Stimulated activated CD4-positive, alpha-beta T cell treated with anti-CD3 and anti-CD28 coated beads, Interleukin-12 subunit alpha, Interleukin-12 subunit beta, amount 100 ng/mL, for 24 hours (primary cell): ENCODE measurements around the gene VAMP8.
"Not testable (repeated sequence)": the region's sequence is repeated elsewhere in the genome, so short reads cannot be mapped to it uniquely, and the experiment has no call there.

Experiments
- DNase-seq, 2 experiments: peaks; one replicate each; pipeline ENCODE4 v3.0.0-alpha.2; 2020; ENCODE audit warnings: low read depth in 2 of 2

Gene VAMP8

DNA sequence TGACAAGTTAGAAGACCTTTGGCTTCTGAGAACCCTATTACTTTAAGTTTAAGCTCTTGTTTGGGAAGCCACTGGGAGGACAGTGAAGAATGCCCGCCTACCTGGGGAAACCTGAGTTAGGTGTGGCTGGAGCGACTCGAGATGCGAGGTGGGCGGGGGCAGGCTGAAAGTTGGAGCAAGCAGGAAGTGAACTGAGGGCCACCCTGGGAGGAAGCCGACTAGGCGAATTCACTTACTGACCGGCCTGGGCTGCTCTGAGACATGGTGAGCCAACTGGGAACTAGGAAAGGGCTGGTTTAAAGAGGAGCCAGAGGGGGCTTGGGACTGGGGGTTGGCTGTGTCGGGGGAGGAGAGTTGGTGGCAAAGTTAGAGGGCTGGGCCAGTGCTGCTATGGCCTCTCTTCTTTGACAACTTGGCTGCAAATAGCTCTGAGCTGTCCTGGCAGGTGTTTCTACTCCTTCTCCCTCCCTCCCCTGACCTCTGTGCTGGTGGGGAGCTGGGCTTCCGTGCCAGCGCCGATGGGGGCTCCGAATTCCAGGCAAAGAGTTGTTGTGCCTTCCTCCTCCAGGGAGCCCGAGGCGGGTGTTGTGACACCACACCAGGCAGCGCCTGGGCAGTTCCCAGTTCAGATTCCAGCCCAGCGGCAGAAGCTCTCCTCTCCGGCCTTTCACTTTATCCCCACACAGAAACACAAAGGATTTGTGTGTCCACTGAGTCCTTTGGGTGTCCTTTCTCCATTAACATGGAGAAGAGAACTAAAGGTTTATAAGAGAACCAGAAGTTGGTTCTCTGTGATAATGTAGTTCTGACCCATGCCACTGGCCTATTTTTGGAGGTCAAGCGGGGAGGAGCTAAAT lies at the start of gene VAMP8:
VAMP8 (plus strand) TSS at position 201 of the 857 bp plus-strand sequence; CDS start at position 262, 61 bp downstream.
- peak; percentile 29 to 63 for DNase-seq

DNA sequence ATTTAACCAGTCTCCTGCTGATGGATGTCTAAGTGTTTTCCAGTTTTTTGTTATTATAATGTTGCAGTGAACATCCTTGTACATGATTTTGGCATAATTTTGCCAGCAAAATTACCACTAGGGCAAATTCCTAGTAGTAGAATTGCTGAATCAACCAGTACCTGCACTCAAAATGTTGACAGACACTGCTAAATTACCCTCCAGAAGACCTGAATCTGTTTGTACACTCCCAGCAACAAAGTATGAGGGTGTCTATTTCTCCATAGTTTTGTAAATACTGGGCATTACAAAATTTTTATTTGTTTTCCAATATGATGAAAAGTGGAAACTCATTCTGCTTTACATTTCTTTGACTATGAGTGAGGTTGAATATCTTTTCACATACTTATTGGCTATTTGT lies 49.6 kb upstream of the VAMP8 start:
- DNase-seq: no peak

DNA sequence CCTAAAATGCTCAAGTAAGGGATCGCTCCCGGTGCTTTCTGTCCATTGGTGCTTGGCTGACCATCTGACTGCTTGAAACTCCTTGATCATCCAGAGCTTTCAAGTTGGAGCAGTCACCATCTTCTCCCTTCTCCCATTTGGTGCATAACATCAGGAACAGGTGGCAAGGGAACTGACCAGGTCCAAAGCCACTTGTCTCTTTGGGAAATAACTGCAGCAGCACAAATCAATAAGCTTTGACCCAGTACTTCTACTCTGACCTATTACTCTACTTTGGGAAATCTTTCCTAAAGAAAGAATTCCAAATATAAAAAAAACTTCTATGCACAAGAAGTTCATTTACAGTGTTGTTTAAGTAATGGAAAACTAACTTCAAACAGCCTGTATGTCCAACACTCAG lies 49.0 kb upstream of the VAMP8 start:
- no peak for DNase-seq

DNA sequence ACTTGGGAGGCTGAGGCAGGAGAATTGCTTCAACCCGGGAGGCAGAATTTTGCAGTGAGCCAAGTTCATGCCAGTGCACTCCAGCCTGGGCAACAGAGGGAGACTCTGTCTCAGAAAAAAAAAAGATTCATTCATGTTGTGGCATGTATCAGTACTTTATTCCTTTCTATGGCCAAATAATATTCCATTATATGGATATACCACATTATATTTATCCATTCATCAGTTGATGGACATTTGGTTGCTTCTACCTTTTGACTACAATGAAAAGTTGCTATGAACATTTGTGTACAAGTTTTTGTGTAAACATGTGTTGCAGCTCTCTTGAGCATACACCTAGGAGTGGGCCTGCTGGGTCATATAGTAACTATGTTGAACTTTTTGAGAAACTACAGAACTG lies 47.6 kb upstream of the VAMP8 start:
- DNase-seq: no peak

DNA sequence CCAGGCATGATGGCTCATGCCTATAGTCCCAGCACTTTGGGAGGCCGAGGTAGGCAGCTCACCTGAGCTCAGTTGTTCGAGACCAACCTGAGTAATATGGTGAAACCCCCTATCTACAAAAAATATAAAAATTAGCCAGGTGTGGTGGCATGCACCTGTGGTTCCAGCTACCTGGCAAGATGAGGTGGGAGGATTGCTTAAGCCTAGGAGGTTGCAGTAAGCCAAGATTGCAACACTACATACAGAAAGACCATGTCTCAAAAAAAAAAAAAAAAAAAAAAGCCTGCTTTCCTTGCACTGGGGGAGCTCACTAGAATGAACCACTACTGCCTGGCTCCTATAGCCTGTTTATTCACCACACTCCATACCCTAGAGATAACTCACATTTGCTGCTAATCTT lies 45.8 kb upstream of the VAMP8 start:
- no peak for DNase-seq

DNA sequence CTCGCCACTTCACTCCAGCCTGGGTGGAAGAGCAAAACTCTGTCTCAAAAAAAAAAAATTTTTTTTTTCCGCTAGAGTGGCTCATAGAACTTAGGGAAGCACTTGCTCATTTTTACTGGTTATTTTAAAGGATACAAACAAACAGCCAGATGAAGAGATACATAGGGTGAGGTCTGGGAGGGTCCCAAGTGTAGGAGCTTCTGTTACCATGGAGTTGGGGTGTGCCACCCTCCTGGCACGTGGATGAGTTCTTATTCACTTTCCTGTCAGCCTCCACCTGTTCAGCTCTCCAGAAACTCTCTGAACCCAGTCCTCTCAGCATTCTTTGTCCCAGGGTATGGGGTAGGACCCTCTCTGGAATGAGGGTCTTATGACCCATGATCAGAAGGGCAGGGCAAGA lies 43.3 kb upstream of the VAMP8 start:
- DNase-seq: no peak

DNA sequence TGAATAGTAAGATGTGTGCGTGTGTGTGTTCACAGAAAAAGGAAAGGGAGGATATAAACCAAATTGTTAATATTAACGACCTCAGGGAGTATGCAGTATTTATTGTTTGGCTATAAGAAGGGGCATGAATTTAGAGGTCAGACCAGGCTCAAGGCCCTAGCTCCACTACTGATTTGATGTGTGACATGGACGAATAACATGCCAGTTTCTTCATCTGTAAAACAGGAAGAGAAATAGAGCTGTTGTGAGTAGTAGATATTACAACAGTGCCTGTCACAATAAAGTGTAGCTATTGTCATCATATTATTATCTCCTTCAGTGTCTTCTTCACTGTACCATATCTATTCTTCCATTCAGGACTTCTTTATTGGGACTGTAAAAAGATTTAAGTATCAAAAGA lies 42.5 kb upstream of the VAMP8 start:
- DNase-seq: no peak

DNA sequence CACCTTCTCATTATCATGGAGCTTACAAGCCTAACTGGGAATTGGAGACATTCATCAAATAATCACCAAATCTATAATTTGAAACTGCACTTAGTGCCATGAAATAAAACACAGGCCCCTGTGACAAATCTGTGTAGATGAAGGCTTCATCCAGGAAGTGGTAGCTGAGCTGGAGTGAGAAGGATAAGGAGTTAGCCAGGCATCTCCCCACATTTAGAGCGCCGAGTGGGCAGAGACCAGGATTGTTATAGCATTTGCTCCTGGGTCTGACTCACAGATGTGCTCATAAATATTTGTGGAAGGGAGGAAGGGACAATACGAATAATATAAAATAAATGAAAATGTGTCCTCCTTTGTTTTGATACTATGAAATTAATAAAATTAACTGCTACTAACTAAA lies 40.9 kb upstream of the VAMP8 start:
- DNase-seq: no peak

DNA sequence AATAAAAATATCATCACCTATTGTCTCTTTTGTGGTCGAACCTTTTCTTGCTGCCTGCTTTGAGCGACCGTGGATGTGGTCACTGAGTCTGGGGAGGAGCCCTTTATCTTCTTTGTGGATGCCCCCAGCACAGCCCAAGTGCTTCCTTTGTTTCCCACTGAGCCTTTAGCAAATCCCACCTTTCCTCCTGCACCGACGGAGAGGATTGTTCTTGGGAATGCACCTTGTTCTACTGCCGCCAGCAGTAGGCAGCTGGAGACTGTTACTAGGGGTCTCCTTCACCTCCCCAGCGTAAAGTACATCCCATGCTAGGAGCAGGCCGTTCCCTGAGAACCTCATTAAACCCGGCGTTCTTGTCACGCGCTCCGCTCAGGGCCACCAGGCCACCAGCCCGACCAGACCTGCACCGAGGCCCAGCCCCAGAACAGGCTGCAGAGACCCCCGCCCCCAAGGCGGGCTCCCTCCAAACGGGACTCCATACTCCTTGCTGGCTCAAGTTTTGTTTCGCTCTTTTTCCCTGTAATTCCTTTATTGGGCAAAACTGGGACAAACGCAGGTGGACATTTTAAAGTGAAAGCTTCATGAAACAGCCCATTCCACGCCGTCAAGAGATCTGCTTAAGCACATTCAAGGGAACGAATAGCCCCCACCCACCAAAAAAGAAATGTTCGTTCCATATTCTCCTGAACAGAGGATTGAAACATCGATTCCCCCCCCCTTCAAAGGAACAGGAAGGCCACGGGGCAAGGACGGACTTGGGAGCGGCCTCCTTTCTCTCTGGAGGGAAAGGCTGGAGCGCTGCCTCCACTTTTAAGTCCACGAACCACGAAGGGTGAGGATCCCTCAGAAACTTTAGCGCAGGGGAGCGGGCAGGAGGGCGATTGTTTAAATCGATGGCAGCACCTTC lies 39.5 kb upstream of the VAMP8 start:
- peak in 1 of 2 experiments; percentile 42 for DNase-seq

DNA sequence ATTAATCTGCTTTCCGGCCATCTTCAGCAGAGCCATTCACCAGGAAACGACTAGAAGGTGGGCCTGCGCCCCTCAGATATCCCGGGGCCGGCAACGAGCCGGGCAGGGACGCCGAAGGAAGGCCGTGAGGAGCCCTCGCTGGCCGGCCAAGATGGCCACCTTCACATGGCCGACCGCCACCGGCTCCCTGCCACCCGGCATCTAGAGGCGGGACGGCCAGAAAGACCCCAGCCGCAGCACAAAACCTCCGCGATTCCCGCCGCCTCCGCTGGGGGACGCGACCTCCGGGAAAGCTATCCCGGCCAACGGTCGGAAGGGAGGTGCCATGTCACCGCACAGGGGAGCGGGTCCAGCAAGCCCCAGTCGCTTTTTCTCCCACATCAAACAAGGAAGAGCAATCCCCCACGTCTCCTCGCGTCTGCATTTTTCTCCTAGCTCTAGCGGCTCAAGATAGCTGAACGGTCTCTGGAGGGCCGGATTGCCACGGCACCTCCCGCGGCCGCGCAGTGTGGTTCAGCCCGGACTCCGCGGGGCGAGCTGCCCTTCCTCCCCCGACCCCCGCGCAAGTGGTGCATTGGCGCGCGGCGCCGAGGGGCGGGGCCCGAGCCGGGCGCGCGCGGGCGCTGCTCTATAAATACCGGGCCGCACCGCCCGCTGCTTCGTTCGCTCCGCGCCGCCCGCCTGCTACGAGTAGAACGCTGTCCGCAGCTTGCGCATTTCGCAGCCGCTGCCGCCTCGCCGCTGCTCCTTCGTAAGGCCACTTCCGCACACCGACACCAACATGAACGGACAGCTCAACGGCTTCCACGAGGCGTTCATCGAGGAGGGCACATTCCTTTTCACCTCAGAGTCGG lies 38.7 kb upstream of the VAMP8 start, which contains the start of gene MAT2A:
MAT2A (plus strand) TSS at position 662 of the 854 bp plus-strand sequence; CDS start at position 782, 120 bp downstream.
- peak; percentile 83 to 92 for DNase-seq

DNA sequence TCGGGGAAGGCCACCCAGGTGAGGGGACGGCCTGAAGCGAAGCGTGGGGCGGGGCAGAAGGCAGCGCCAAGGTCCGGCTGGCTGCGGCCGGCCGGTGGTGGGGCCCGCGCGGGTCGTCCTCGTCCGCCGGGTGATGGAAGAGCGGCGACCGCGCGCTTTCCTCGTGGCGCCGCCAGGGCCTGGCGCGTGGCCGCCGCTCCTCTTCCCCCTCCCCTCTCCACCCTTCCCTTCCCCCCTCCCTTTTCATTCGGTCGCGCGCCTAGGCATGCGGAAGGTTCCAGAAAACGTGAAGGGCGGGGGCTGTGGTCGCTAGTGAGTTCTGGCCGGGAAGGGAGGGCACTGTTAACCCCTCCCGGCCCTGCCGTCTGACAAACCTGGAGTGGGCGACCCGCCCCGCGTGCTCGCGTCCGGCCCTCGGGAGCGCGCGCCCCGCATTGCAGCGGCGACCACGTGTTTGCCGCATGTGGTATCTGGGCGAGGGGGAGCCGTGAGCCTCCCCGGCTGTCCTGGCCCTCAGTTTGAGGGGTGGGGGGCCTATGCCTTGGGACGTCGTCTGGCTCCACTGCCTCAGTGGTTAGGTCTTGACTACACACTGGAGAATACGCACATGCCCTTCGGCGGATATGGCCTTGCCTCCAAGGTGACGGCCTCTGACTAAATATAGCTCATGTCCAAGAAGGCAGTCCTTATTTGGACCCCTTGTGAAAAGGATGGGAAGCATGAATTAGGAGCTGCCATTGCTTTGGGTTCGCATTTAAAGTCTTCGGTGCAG lies 37.8 kb upstream of the VAMP8 start:
- DNase-seq: peak; percentile 67

DNA sequence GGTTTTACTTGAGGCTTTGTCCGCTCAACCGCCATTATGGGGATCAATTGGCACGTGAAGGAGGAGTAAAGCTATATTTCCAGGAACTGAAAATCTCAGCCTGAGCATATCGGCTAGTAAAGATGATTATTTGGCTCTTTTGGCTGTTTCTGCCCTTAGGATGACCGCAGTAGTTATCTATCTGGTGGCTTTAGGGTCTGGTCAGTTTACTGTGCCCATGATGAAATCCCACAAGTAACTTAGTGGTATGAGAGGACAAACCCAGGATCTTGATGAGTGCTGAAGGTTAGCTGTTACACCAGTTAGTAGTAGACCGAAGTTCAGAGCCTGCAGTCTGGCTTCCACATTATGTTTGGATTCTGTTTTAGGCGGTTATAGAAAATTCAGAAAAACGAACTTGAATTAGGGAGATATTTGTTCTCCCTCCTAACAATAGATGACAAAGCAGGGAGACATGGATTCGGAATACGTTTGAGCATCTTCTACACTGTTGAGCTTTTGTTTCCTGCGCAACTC lies 37.2 kb upstream of the VAMP8 start:
- no peak for DNase-seq

DNA sequence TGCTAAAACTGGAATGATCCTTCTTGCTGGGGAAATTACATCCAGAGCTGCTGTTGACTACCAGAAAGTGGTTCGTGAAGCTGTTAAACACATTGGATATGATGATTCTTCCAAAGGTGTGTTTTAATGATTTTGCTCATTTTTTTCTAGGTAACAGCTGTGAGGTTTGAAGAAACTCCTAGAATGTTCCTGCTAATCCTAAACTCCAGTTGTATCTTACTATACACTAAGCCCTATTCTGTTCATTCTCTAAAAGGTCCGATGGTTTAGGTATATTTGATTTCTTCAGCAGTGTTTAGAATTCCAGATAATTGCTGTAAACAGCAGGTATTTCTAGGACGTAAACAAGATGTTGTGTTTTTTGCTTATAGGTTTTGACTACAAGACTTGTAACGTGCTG lies 36.1 kb upstream of the VAMP8 start:
- DNase-seq: no peak

DNA sequence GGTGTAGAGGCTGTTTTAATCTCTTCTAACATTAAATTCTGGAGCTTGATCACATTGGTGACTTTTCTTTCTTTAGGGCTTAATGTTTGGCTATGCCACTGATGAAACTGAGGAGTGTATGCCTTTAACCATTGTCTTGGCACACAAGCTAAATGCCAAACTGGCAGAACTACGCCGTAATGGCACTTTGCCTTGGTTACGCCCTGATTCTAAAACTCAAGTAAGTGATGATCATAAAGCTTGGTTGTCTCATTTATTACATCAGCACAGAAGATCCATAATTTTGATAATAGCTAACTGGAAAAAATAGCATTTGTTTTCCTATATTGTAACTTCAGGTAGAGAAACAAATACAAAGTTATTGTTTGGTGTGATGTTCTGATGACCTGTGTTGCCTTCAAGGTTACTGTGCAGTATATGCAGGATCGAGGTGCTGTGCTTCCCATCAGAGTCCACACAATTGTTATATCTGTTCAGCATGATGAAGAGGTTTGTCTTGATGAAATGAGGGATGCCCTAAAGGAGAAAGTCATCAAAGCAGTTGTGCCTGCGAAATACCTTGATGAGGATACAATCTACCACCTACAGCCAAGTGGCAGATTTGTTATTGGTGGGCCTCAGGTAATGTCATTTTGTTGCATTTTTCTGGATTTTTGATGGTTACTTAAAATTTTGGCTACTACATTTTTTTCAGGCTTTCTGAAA lies 35.5 kb upstream of the VAMP8 start:
- DNase-seq: no peak

DNA sequence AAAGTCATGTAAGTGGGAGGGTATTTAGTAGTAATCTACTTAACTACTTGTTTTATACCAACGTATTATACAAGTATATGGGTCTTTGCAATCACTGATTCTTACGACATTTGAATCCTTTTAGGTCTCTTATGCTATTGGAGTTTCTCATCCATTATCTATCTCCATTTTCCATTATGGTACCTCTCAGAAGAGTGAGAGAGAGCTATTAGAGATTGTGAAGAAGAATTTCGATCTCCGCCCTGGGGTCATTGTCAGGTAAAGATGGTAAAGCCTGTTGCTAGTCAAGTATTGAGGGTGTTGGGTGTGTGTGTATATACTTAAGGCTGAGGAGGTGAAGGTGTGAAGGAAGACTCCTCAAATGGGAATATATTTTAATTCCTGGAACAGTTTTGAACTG lies 34.6 kb upstream of the VAMP8 start:
- DNase-seq: no peak

DNA sequence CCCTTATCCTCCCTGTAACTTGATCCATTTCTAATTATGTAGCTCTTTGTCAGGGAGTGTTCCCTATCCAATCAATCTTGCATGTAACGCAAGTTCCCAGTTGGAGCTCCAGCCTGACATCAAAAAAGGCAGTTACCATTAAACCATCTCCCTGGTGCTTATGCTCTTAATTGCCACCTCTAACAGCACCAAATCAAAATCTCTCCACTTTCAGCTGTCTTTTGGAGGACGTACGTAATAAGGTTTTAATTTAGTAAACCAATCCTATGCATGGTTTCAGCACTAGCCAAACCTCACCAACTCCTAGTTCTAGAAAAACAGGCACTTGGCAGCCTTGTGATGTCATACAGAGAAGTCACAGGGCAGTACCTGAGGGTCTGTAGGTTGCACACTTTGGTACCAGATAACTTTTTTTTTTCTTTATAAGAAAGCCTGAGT lies 33.1 kb upstream of the VAMP8 start:
- not testable (repeated sequence) for DNase-seq

DNA sequence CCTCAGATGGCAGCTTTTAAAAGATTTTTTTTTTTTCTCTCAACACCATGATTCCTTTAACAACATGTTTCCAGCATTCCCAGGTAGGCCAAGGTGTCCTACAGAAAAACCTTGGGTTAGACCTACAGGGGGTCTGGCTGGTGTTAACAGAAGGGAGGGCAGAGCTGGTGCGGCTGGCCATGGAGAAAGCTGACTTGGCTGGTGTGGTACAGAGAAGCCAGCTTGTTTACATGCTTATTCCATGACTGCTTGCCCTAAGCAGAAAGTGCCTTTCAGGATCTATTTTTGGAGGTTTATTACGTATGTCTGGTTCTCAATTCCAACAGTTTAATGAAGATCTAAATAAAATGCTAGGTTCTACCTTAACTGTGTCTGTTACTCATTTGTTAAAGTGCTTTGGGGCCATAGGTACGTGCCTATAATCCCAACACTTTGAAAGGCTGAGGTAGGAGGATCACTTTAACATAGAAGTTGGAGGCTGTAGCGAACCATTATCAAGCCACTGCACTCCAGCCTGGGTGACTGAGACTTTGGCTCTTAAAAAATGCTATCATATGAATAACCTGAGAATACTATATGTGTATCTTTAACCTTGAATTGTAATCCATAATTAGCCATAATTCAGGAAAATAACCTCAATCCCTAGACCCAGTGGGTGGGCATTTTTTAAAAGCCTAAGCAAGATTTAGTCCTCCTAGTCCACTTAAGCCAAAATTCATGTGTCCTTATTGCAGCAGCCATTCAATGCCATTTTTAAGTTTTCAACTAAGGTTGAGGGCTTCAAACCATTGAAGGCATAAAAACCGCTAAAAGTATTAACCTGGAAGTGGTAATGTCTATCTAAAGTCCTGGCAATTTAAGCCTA lies 32.2 kb upstream of the VAMP8 start:
- not testable (repeated sequence) for DNase-seq

DNA sequence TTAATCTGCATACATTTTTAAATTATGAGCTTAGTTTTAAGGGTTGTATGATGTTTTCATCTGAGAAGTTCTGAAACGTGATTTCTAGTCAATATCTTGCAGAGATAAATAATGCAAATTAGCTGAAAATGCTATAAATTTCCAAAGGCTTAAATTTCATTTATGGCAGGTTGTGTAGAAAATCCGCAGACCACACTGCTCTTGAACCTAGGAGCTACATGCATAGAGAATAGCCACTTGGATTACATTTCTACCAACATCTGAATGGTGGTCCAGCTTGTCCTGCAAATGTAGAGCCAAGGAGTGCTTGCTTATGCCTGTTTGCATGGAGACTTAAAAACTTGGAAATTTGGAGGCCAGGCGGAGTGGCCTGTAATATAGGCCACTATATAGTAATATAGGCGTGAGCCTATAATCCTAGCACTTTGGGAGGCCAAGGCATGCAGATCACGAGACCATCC lies 31.6 kb upstream of the VAMP8 start:
- DNase-seq: no peak
